GM21619 (cell line): ENCODE results near the gene MCAT.

Source experiments
- ATAC-seq: cut with Tn5 transposase; IDR thresholded peaks from one replicate; pipeline ENCODE4 v1.9.1; 2021; ENCODE audit not compliant: unreplicated experiment

The MCAT gene, protein sequence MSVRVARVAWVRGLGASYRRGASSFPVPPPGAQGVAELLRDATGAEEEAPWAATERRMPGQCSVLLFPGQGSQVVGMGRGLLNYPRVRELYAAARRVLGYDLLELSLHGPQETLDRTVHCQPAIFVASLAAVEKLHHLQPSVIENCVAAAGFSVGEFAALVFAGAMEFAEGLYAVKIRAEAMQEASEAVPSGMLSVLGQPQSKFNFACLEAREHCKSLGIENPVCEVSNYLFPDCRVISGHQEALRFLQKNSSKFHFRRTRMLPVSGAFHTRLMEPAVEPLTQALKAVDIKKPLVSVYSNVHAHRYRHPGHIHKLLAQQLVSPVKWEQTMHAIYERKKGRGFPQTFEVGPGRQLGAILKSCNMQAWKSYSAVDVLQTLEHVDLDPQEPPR

DNA sequence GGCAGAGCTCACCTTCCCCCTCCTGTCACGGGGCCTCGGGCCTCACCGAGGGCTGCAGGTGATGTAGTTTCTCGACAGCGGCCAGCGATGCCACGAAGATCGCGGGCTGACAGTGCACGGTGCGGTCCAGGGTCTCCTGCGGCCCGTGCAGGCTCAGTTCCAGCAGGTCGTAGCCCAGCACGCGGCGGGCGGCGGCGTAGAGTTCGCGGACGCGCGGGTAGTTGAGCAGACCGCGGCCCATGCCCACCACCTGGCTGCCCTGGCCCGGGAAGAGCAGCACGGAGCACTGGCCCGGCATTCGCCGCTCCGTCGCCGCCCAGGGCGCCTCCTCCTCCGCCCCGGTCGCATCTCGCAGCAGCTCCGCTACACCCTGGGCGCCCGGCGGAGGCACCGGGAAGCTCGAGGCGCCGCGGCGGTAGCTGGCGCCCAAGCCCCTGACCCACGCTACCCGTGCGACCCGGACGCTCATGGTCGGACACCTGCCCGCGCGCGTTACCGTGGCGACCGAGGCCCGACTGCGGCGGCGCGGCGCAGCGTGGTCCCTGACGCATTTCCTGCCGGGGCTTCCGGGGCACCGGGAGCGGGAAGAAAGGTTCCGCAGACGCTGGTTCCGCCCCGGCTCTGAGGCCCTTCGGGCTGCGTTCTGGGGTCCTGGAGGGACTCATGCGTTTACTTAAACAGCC is at the start of gene MCAT:
MCAT (minus strand) TSS at position 519 of the 683 bp plus-strand sequence; CDS start at position 469, 50 bp downstream.
- ATAC-seq = peak; percentile 72

DNA sequence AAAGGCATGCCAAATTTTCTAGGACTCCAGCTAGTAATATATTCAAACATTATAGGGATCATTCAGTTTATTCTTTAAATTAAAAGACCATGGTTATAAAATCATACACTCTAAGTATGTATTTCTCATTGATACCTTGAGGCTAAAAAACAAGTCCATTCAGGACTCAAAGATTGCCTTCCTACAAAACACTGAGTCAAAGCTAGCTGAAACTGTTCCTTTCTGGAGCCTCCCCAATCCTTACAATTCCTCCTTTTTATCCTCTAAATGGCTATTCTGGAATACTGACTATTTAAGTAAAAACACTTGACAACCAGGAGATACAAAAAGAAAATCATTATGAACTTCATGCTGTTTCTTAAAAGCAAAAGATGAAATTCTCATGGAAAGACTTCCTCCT is 48.6 kb upstream of the MCAT start:
- no peak for ATAC-seq

DNA sequence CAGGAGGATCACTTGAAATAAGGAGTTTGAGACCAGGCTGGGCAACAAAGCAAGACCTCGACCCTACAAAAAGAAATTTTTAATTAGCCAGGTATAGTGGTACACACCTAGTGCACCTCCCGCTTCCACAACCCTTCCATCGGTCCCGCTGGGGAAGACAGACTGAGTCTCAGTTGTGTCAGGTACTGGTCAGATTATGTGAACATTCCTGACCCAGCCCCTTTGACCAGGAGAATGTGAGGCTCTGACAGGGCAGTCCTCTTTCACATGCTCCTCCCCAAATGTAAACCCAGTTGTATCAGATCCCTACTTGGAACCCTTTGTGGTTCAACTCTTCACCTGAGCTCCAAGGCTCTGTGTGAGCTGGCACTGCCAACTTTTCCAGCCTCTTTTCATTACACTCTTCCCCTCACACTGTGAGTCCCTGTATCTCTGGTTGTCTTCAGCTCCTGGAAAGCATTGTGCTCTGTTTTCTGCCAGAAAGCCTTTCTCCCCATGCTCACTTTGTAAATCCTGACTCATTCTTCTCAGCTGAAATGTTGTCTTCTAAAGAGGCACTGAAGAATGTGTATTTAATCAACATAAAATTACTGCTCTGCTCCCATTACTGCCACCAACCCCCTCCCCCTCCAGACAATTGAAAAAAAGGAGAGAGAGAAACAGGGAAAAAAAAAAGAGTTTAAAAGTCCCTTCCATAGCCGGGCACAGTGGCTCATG is 45.8 kb upstream of the MCAT start:
- ATAC-seq = no peak

DNA sequence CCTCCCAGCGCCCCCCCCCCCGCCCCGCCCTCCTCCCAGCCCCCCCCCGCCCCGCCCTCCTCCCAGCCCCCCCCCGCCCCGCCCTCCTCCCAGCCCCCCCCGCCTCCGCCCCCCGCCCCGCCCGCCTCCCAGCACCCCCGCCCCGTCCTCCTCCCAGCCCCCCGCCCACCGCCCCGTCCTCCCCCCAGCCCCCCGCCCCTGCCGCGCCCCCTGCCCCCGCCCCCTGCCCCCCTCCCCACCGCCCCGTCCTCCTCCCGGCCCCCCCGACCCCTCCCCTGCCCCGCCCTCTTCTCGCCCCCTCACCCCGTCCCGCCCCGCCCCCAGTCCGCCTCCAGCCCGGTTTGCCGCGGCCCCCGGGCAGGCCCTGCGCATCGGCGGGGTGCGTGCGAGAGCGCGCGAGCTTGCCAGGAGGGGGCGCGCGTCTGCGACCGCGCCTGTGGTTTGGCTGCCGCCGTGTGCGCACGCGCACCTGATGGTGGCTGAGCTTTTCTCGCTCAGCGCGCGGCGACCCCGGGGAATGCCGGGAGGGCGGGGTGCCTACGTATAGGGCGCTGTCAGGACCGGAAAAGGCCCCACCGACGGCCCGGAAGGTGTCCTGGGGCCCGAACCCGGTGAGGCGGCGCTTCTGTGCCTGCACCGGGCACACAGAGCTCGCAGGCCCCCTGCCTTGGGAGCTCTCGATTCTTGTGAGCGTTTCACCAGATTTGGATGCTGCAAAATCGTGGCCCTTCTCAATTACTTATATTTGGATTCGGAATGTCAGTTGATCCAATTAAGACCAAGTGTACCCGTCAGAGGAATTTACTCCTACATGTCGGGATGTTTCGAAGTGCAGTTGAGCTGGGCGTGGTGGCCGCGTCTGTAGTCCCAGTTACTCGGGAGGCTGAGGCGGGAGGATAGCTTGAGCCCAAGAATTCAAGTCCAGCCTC is 44.2 kb upstream of the MCAT start:
- ATAC-seq = peak; percentile 69

DNA sequence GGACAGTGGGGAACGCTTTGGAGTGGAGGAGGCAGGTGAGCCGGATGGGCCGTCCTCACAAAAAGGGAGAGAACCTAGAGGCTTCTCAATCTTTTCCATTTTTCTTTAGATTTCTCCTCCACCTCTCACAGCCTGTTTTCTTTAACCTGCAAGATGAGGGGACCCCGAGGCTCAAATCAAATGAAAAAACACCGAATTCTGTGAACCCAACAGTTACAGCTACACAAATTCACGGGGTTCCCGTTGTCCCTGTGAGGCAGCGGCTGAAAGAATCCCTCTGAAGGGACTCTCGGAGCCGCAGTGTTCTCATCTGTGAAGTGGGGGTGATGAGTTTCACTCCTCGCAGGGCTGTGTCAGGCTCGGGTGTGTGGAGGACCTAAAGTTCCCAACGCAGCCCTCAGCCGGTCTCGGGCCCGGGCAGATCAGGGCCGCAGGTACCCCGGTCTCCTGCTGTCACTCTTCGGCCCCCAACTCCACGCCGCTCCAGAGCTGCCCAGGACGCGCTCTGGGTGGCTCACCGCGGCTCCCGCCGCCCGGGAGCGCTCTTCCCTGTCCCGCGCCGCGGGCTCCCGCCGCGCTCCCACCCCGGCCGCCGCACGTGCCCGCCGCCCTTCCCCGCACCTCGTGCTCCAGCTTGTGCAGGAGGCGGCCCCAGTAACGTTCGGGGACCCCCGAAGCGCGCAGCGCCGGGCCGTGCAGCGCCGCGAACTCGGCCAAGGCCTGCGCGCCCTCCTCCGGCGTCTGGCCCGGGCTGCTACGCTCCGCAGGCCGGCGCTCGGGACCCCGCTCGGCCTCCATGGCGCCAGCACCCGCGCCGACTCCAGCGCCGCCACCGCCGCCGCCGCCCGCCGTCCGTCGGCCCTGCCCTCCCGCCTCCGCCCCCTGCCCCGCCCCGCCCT is 43.3 kb upstream of the MCAT start, which contains the start of gene TTLL12:
TTLL12 (minus strand) TSS at position 863 of the 899 bp plus-strand sequence; CDS start at position 798, 65 bp downstream.
- ATAC-seq = peak; percentile 48

DNA sequence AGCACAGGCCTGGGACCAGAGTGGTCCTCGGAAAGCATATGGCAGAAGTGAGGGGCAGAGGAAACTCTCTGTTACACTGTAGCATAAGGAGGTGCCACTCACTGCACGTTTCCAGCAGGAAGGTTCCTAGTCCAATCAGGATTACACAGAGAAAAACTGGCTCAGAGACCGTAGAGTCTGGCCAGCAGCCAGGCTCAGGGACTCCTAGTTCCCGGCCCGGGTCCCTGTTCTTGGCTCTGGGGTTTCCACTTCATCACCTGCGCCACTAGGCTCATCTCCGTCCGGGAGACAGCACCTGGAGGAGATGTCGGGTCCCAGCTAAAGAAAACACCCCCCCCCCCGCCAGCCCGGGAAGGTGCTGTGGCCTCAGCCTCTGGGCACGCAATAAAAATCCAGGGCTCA is 42.7 kb upstream of the MCAT start:
- ATAC-seq = no peak

DNA sequence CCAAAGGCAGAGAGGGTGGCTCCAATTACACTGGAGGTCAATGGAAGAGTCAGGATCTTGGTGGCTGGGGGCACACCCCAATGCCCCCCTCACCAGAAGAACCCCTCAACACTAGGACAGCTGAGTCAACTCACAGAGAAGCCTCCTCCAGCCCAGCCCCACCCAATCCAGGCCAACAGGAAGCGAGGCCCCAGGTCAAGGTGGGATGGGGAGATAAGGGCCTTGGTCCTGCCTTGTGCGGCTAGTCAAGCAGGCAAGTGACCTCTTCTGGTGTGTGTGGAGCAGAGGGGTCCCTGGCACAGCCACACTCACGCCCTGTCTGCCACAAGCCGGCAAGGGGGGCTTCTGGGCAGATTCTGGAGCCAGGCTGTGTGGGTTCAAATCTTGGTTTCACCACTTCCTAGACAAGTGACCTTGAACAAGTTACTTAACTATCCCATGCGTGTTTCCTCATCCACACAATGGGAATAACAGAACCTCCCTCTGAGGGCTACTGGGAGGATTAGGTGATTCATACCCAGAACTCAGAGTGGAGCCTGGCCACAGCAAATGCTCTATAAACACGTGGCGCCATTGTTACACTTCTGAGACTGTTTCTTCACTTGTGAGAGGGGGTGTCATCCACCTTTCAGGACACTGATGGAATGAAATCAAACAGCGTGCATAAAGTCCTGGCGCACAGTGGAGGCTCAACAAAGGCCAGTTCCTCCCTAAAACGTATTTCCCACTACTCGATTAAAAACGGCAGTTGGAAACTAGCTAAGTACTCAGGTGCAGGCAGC is 40.5 kb upstream of the MCAT start:
- ATAC-seq = no peak

DNA sequence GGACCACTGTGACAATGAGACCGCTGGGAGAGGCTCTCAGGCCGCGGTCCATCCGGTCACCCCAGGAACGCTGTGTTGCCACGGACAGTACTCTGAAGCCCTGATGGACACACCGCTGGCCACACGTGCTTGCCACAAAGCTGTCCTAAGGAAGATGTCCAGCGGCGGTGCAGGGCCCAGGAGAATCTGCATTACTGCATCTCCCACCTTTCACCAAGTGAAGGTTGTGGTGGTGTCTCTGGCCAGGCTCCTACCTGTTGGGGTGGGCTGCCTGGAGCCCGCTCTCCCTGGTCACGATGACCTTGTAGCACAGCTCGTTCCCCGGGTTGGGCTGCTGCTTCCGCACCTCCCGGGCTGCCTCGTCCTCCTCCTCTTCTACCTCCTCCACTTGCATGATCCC is 39.5 kb upstream of the MCAT start:
- ATAC-seq = no peak

DNA sequence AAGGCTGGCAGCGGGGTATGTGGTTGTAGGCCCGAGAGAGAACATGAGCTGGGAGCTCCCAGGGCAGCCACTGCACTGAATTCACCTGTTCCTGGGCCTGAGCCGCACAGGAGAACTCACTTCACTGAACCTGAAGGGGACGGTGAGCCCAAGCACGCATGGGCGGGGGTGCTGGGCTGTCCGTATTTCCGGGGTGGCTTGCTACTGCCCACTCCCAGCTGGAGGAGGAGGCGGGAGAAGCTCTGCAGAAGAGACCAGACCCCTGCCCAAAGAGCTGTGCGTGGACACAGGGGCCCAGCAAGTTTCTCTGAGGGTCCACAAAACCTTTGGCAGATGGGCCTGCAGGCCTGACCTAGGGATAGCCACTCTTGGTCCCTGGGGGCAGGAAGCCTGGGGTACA is 38.9 kb upstream of the MCAT start:
- no peak for ATAC-seq

DNA sequence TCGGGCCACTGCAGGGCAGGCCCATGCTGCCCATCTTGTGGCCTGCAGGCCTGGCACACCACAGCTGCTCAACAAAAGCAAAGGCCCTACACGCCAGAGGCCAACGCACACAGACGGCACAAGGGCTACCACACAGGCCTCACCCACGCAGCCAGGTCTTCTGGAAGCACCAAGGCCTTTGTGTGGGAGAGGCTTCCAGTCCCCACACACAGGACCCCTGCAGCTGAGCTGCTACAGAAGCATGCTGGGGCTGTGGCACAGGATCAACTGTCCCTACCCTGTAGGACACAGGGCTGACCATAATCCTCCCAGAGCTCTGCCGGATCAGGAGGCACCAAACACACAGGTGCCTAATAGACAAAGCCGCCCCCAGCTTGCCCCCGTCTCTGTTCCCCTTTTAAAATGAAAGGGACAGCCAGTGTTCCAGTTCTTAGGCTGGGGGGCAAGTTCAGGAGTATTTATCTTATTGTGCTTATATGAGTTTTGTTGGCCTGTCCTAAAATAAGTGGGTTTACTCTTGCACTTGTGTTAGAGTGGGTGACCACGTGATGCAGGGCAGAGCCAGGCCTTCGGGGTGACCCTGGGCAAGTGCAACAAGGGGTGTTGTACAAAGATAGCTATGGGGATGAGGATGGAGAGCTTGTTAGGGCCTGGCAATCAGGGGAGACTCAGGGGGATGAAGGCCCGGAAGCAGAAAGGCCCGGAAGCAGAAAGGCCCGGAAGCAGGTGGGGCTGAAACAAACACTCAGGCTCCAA is 38.3 kb upstream of the MCAT start:
- no peak for ATAC-seq

DNA sequence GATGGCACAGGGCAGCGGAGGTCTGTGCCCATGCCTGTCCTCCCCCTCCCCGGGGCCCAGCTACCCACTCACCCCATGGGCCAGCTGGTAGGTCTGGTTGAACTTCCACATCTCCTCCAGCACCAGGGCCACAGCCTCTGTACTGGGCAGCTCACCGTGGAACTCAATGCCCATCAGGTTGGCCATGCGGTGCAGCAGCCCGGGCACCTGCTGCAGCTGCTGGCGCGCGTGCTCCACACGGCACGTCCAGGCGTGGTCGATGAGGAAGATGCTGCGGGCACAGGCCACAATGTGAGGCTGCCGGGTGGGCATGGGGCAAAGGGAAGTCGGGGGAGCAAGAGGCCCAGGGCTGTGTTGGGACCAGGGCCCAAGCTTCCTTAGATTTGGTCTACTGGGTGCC is 37.5 kb upstream of the MCAT start:
- no peak for ATAC-seq

DNA sequence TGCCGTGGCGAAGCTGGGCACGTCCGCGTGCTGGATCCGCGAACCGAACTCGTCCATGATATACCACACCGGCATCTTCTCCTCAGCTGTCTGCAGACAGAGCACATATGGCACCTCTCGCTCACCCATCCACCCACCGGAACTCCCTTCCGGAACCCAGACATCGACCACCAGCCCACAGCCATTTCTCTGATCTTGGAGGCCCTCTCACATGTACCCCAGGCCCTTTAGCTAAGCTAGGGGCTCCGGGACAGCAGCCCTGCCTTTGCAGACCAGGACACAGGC is 36.7 kb upstream of the MCAT start:
- no peak for ATAC-seq

DNA sequence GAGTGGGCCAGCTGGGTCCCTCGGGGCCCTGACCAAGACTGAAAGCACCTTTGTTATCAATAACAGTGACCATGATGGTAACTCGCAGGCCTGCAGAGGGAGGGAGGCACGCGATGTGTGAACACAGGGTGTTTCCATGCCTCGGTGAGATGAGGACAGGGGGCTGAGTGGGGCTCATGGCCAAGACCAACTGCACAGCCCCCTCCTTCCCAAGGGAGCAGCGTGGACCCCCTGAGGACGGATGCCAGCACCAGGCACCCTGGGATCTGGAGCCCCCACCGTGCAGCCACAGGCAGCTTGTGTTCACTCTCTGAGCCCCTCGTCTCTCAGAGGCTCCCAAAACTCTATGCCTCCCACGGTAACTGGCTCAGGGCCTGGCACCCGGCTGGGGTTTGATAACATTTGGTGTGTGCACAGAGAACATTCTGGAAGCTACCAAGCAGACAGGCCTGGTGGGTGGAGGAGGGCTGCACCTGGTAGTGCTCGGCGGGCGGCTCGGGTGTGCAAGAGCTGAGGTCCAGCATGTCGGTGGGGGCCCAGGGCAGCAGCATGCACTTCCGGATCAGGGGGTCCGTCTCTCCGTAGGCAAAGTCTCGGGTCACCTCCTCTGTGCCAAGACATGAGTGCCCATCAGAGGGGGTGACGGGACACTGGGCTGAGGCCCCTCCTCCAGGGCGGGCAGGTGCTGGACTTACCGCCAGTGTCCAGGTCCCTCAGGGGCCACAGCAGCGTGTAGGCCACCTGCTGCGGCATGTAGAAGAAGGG is 36.1 kb upstream of the MCAT start:
- ATAC-seq = no peak

DNA sequence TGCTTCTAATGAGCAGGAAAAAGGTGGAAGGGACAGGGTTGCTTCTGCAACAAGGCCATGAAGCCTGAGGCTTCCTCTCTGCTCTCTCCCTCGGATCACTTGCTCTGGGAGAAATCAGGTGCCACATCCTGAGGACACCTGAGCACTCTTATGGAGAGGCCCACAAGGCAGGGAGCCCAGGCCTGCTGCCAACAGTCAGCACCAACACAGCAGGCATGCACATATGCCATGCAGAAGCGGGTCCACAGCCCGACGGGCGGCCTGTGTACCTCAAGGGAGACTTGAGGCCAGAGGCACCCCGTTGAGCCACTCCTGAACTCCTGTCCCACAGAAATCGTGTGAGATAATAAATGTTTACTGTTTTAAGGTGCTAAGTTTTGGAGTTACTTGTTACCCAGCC is 34.3 kb upstream of the MCAT start:
- ATAC-seq = no peak

DNA sequence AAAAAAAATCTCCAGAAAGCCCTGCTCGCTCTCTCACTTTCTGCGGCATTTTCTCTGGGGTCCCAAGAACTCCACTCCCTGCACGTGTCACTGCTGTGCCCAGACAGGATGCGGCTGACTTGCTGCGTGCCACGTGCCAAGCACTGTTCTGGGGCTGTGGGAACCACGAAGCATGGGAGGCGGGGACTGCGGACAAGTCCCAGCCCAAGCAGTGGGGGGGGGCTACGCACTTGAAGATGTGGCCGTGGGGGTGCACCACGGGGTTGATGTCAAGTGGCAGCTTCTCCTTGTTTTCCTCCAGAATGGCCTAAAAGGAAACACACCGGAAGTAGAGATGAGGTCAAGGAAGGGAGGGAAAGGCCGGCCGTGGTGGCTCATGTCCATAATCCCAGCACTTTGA is 32.9 kb upstream of the MCAT start:
- ATAC-seq = no peak

DNA sequence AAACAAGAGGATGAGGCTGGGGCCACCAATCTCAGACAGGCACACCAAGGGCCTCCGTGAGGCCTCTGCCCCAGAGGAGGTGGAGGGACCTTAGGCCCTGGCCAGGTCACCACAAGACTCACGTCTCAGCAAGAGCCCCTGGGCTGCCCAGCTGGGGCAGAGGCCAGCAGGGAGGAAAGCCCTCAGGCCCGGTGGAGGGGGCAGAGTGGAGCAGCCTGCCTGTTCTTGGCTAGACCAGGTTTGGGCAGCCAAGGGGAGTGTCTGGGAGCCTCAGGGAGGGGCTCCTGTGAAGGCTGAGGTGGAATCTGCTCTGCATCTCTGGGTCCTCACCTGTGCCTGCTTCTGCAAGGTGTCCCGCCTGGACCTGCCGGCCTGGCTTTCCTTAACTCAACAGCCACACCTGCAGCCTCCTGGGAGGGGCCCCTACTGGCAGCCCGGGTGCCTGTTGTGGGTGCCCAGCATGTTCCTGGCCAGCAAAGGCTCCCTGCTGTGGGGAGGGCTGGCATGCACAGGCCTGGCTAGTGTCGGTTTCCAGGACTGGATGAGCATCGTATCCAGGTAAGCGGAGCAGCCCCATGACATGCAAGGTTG is 31.8 kb upstream of the MCAT start:
- no peak for ATAC-seq

DNA sequence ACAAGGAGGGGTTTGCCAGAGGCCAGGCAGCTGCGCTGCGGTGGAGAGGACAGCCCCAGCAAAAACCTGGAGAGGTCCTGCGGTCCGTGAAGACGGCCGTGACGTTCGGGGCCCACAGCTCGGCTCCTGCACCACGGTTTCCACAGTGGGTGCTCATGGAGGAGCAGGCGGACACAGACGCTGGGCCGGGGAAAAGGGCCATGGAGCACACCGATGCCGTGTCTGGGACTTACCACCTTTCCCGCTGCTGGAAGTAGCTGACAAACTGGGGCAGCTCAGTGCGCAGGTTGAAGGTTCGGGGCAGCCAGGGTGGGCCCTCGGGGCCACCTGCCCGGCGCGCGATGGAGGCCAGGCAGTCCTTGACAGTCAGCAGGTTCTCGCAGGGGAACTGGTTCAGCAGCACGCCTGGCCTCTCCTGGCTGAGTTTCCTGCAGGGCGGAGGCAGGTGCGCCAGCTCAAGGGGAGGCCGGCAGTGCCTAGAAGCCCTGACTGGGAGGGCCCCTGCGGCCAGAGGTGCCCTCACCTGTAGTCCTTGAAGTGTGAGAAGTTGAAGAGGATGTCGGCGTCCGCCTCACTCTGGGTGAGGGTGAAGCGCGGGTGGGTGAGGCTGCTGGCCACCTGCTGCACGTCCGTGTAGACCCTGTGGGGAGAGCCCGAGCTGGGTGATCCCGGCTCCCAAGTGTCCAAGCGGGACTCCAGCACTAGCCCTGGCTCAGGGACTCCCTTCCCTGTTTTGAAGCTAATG is 30.9 kb upstream of the MCAT start:
- ATAC-seq = no peak
